ENCODE data around the gene NR3C1.

- TF ChIP-seq CTBP1 (IDR thresholded peaks at IDR 0.05; ENCODE audit: borderline replicate concordance) (no peak), BHLHE40 (IDR thresholded peaks at IDR 0.05; ENCODE audit: borderline replicate concordance) (no peak), HDGF (IDR thresholded peaks at IDR 0.05; ENCODE audit: borderline replicate concordance) (no peak), SUZ12 (IDR thresholded peaks at IDR 0.05) (no peak), ZNF384 (IDR thresholded peaks at IDR 0.05) (no peak), FOXM1 (IDR thresholded peaks at IDR 0.05; ENCODE audit: borderline replicate concordance) (no peak), FOXA1 (IDR thresholded peaks at IDR 0.05) (no peak), TARDBP (IDR thresholded peaks at IDR 0.05) (no peak), ELF4 (IDR thresholded peaks at IDR 0.05) (no peak), SP1 (IDR thresholded peaks at IDR 0.05) (no peak), LEF1 (IDR thresholded peaks at IDR 0.05; ENCODE audit: borderline replicate concordance) (no peak)
- TF ChIP-seq, protein P1, sequence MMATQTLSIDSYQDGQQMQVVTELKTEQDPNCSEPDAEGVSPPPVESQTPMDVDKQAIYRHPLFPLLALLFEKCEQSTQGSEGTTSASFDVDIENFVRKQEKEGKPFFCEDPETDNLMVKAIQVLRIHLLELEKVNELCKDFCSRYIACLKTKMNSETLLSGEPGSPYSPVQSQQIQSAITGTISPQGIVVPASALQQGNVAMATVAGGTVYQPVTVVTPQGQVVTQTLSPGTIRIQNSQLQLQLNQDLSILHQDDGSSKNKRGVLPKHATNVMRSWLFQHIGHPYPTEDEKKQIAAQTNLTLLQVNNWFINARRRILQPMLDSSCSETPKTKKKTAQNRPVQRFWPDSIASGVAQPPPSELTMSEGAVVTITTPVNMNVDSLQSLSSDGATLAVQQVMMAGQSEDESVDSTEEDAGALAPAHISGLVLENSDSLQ (IDR thresholded peaks at IDR 0.05) = no peak
Observed at GRCh38 chr5:143448518-143448917, 45.0 kb upstream of the NR3C1 start.

Data from HEK293T (cell line).